Measurements from ENCODE around the gene IRGM.
"Not testable (repeated sequence)": the region's sequence is repeated elsewhere in the genome, so short reads cannot be mapped to it uniquely, and the experiment has no call there.

The IRGM gene, protein sequence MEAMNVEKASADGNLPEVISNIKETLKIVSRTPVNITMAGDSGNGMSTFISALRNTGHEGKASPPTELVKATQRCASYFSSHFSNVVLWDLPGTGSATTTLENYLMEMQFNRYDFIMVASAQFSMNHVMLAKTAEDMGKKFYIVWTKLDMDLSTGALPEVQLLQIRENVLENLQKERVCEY

GRCh38 chr5:150846308-150846653 lies at the start of gene IRGM:
IRGM (plus strand) TSS chr5:150846521; CDS start chr5:150848124, 1,603 bp downstream.
- no CpG with 5 or more reads among the region's 3 CpGs for WGBS (ENCODE audit: insufficient coverage, insufficient read length)
- not testable (repeated sequence) for DNase-seq (ENCODE audit: low read depth, low spot score); H3K27me3 ChIP-seq (ENCODE audit: control insufficient read depth, insufficient read depth, low read length); H3K9me3 ChIP-seq (ENCODE audit: control insufficient read depth, insufficient read depth, low read length); H3K36me3 ChIP-seq (ENCODE audit: control insufficient read depth, insufficient read depth, low read length); H3K27ac ChIP-seq (ENCODE audit: low read length); H3K4me1 ChIP-seq (ENCODE audit: control insufficient read depth, insufficient read depth, low read length); H3K4me3 ChIP-seq (ENCODE audit: low read length)

- H3K4me3 ChIP-seq (ENCODE audit: low read length), result no peak overlapping the region
- no peaks in the 10 kb centered on the region for H3K36me3 ChIP-seq (ENCODE audit: control insufficient read depth, insufficient read depth, low read length)
- H3K27ac ChIP-seq (ENCODE audit: low read length), result no peak overlapping the region
- no peak for DNase-seq (ENCODE audit: low read depth, low spot score)
- no CpG with 5 or more reads among the region's 2 CpGs for WGBS (ENCODE audit: insufficient coverage, insufficient read length)
- no peaks in the 10 kb centered on the region for H3K4me1 ChIP-seq (ENCODE audit: control insufficient read depth, insufficient read depth, low read length)
- no peaks in the 10 kb centered on the region for H3K9me3 ChIP-seq (ENCODE audit: control insufficient read depth, insufficient read depth, low read length)
- no peaks in the 10 kb centered on the region for H3K27me3 ChIP-seq (ENCODE audit: control insufficient read depth, insufficient read depth, low read length)
These were observed 48.9 kb upstream of the IRGM start for GRCh38 chr5:150797384-150797783.

- no peaks in the 10 kb centered on the region for H3K9me3 ChIP-seq (ENCODE audit: control insufficient read depth, insufficient read depth, low read length)
- H3K27ac ChIP-seq (ENCODE audit: low read length), result no peak overlapping the region
- no peaks in the 10 kb centered on the region for H3K27me3 ChIP-seq (ENCODE audit: control insufficient read depth, insufficient read depth, low read length)
- no CpG with 5 or more reads among the region's 15 CpGs for WGBS (ENCODE audit: insufficient coverage, insufficient read length)
- peak overlapping the region; percentile 48; the same call in 1 of the 2 replicates for H3K4me3 ChIP-seq (ENCODE audit: low read length)
- no peak for DNase-seq (ENCODE audit: low read depth, low spot score)
- no peaks in the 10 kb centered on the region for H3K36me3 ChIP-seq (ENCODE audit: control insufficient read depth, insufficient read depth, low read length)
- no peaks in the 10 kb centered on the region for H3K4me1 ChIP-seq (ENCODE audit: control insufficient read depth, insufficient read depth, low read length)
These were observed 45.0 kb upstream of the IRGM start for GRCh38 chr5:150801117-150801927.

- no peak overlapping the region for H3K27ac ChIP-seq (ENCODE audit: low read length)
- H3K36me3 ChIP-seq (ENCODE audit: control insufficient read depth, insufficient read depth, low read length), result no peaks in the 10 kb centered on the region
- DNase-seq (ENCODE audit: low read depth, low spot score), result no peak
- no peaks in the 10 kb centered on the region for H3K4me1 ChIP-seq (ENCODE audit: control insufficient read depth, insufficient read depth, low read length)
- H3K9me3 ChIP-seq (ENCODE audit: control insufficient read depth, insufficient read depth, low read length), result no peaks in the 10 kb centered on the region
- WGBS (ENCODE audit: insufficient coverage, insufficient read length), result no CpG with 5 or more reads among the region's 6 CpGs
- H3K27me3 ChIP-seq (ENCODE audit: control insufficient read depth, insufficient read depth, low read length), result no peaks in the 10 kb centered on the region
- H3K4me3 ChIP-seq (ENCODE audit: low read length), result no peak overlapping the region
These were observed 41.9 kb upstream of the IRGM start for GRCh38 chr5:150804388-150804787.

GRCh38 chr5:150809363-150809762 lies 37.0 kb upstream of the IRGM start:
- H3K9me3 ChIP-seq (ENCODE audit: control insufficient read depth, insufficient read depth, low read length), result no peaks in the 10 kb centered on the region
- WGBS (ENCODE audit: insufficient coverage, insufficient read length), result no CpG with 5 or more reads among the region's 3 CpGs
- H3K4me1 ChIP-seq (ENCODE audit: control insufficient read depth, insufficient read depth, low read length), result no peaks in the 10 kb centered on the region
- H3K27me3 ChIP-seq (ENCODE audit: control insufficient read depth, insufficient read depth, low read length), result no peaks in the 10 kb centered on the region
- no peaks in the 10 kb centered on the region for H3K36me3 ChIP-seq (ENCODE audit: control insufficient read depth, insufficient read depth, low read length)
- no peak overlapping the region for H3K27ac ChIP-seq (ENCODE audit: low read length)
- no peak for DNase-seq (ENCODE audit: low read depth, low spot score)
- no peak overlapping the region for H3K4me3 ChIP-seq (ENCODE audit: low read length)

- no peaks in the 10 kb centered on the region for H3K36me3 ChIP-seq (ENCODE audit: control insufficient read depth, insufficient read depth, low read length)
These were observed 31.3 kb upstream of the IRGM start for GRCh38 chr5:150815010-150815409.

GRCh38 chr5:150816946-150817345 lies 29.4 kb upstream of the IRGM start:
- Histone ChIP-seq H3K4me3 (ENCODE audit: low read length) (no peak overlapping the region), H3K36me3 (ENCODE audit: control insufficient read depth, insufficient read depth, low read length) (no peaks in the 10 kb centered on the region), H3K4me1 (ENCODE audit: control insufficient read depth, insufficient read depth, low read length) (no peaks in the 10 kb centered on the region), H3K27ac (ENCODE audit: low read length) (no peak overlapping the region), H3K9me3 (ENCODE audit: control insufficient read depth, insufficient read depth, low read length) (no peaks in the 10 kb centered on the region), H3K27me3 (ENCODE audit: control insufficient read depth, insufficient read depth, low read length) (no peaks in the 10 kb centered on the region)
- no CpG with 5 or more reads among the region's 2 CpGs for WGBS (ENCODE audit: insufficient coverage, insufficient read length)
- DNase-seq (ENCODE audit: low read depth, low spot score), result no peak

More at GRCh38 chr5:150815010-150815409, 31.3 kb upstream of the IRGM start:
- H3K9me3 ChIP-seq (ENCODE audit: control insufficient read depth, insufficient read depth, low read length), result no peaks in the 10 kb centered on the region
- H3K4me3 ChIP-seq (ENCODE audit: low read length), result no peak overlapping the region
- H3K4me1 ChIP-seq (ENCODE audit: control insufficient read depth, insufficient read depth, low read length), result no peaks in the 10 kb centered on the region
- H3K27me3 ChIP-seq (ENCODE audit: control insufficient read depth, insufficient read depth, low read length), result no peaks in the 10 kb centered on the region
- no peak for DNase-seq (ENCODE audit: low read depth, low spot score)
- no peak overlapping the region for H3K27ac ChIP-seq (ENCODE audit: low read length)

GRCh38 chr5:150829744-150830143 lies 16.6 kb upstream of the IRGM start:
- H3K27ac ChIP-seq (ENCODE audit: low read length), result no peak overlapping the region
- H3K4me1 ChIP-seq (ENCODE audit: control insufficient read depth, insufficient read depth, low read length), result no peaks in the 10 kb centered on the region
- DNase-seq (ENCODE audit: low read depth, low spot score), result no peak
- no peaks in the 10 kb centered on the region for H3K36me3 ChIP-seq (ENCODE audit: control insufficient read depth, insufficient read depth, low read length)
- H3K4me3 ChIP-seq (ENCODE audit: low read length), result no peak overlapping the region
- WGBS (ENCODE audit: insufficient coverage, insufficient read length), result no CpG with 5 or more reads among the region's 5 CpGs
- H3K27me3 ChIP-seq (ENCODE audit: control insufficient read depth, insufficient read depth, low read length), result no peaks in the 10 kb centered on the region
- H3K9me3 ChIP-seq (ENCODE audit: control insufficient read depth, insufficient read depth, low read length), result no peaks in the 10 kb centered on the region; the same call in 1 of the 2 replicates

DNA sequence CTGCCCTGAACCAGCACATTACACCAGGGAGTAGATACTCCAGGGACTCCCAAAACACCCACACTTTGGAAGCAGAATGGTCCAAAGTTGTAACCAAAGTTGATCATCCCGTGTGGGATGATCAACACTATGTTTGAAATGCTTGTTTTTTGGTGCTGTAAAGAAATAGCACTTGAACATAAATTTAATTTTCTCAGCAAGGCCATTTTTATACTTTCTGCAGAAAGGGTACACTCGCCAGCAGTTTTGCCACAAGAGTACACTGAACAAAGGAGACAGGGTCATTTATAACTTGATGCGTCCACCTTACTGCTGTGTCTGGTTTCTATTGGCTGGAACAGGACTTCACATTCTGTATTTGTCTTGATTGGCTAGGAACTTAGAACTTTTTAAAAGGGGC lies 14.5 kb upstream of the IRGM start:
- no CpG with 5 or more reads among the region's 3 CpGs for WGBS (ENCODE audit: insufficient coverage, insufficient read length)
- H3K9me3 ChIP-seq (ENCODE audit: control insufficient read depth, insufficient read depth, low read length); DNase-seq (ENCODE audit: low read depth, low spot score): not testable (repeated sequence)

GRCh38 chr5:150836064-150836463 lies 10.3 kb upstream of the IRGM start:
- WGBS (ENCODE audit: insufficient coverage, insufficient read length), result no CpG with 5 or more reads among the region's 5 CpGs
- no peak overlapping the region for H3K27ac ChIP-seq (ENCODE audit: low read length)
- H3K4me1 ChIP-seq (ENCODE audit: control insufficient read depth, insufficient read depth, low read length), result no peaks in the 10 kb centered on the region
- no peak overlapping the region for H3K4me3 ChIP-seq (ENCODE audit: low read length)
- no peak for DNase-seq (ENCODE audit: low read depth, low spot score)
- H3K27me3 ChIP-seq (ENCODE audit: control insufficient read depth, insufficient read depth, low read length), result no peaks in the 10 kb centered on the region
- no peaks in the 10 kb centered on the region for H3K36me3 ChIP-seq (ENCODE audit: control insufficient read depth, insufficient read depth, low read length)
- no peaks in the 10 kb centered on the region; the same call in 1 of the 2 replicates for H3K9me3 ChIP-seq (ENCODE audit: control insufficient read depth, insufficient read depth, low read length)

More for the DNA sequence above, 14.5 kb upstream of the IRGM start:
- H3K27ac ChIP-seq (ENCODE audit: low read length); H3K27me3 ChIP-seq (ENCODE audit: control insufficient read depth, insufficient read depth, low read length); H3K36me3 ChIP-seq (ENCODE audit: control insufficient read depth, insufficient read depth, low read length); H3K4me1 ChIP-seq (ENCODE audit: control insufficient read depth, insufficient read depth, low read length); H3K4me3 ChIP-seq (ENCODE audit: low read length): not testable (repeated sequence)

- Histone ChIP-seq H3K4me1 (ENCODE audit: control insufficient read depth, insufficient read depth, low read length) (no peaks in the 10 kb centered on the region), H3K27me3 (ENCODE audit: control insufficient read depth, insufficient read depth, low read length) (no peaks in the 10 kb centered on the region), H3K27ac (ENCODE audit: low read length) (no peak overlapping the region), H3K36me3 (ENCODE audit: control insufficient read depth, insufficient read depth, low read length) (no peaks in the 10 kb centered on the region), H3K9me3 (ENCODE audit: control insufficient read depth, insufficient read depth, low read length) (no peaks in the 10 kb centered on the region), H3K4me3 (ENCODE audit: low read length) (no peak overlapping the region)
- WGBS (ENCODE audit: insufficient coverage, insufficient read length), result no CpG with 5 or more reads among the region's 3 CpGs
- no peak for DNase-seq (ENCODE audit: low read depth, low spot score)
These were observed 9.6 kb upstream of the IRGM start for GRCh38 chr5:150836703-150837102.

All from iPS DF 6.9 (cell line).